Gastrocnemius medialis (tissue), 4 donors: ENCODE results near the gene SPINK4.

Experiments
- POLR2A ChIP-seq, 2 donors: fragments of 450-650 bp; IDR thresholded peaks; one replicate each; pipeline ENCODE4 v1.6.1; 2017; ENCODE audit warnings: antibody characterized with exemption in 2 of 2, mild to moderate bottlenecking in 2 of 2, moderate library complexity in 2 of 2
- TF ChIP-seq, protein P1 (sequence below), 5 experiments: fragments of 450-650 bp in 3 of 5; fragments of 200-600 bp in 2 of 5; sonication (generic) in 2 of 5; IDR thresholded peaks in 4 of 5; conservative IDR thresholded peaks in 1 of 5; 1 replicate in 4 of 5; 2 replicates in 1 of 5; pipeline ENCODE4 v1.5.1; 2016 to 2019; ENCODE audit warnings: antibody characterized with exemption in 5 of 5, mild to moderate bottlenecking in 3 of 5, moderate library complexity in 3 of 5

DNA sequence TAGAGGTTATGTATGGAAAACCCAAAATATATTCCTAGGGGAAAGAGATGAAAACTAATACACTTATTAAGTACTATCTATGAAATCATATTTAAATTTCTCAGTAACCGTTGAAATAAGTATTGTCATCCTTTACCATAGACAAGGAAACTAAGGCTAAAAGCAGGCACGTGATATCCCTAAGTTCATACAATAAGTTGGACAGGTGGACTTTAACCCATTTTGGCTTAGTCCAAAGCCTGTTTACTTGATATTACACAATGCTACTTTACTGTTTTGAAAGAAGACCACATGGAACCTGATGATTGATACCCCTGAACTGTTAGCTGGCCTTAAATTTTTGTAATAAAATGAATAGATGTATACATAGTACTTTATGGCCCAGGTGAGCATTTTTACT is 53.8 kb downstream of the SPINK4 start:
- TF ChIP-seq, protein P1, sequence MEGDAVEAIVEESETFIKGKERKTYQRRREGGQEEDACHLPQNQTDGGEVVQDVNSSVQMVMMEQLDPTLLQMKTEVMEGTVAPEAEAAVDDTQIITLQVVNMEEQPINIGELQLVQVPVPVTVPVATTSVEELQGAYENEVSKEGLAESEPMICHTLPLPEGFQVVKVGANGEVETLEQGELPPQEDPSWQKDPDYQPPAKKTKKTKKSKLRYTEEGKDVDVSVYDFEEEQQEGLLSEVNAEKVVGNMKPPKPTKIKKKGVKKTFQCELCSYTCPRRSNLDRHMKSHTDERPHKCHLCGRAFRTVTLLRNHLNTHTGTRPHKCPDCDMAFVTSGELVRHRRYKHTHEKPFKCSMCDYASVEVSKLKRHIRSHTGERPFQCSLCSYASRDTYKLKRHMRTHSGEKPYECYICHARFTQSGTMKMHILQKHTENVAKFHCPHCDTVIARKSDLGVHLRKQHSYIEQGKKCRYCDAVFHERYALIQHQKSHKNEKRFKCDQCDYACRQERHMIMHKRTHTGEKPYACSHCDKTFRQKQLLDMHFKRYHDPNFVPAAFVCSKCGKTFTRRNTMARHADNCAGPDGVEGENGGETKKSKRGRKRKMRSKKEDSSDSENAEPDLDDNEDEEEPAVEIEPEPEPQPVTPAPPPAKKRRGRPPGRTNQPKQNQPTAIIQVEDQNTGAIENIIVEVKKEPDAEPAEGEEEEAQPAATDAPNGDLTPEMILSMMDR (IDR thresholded peaks at IDR 0.05 in 4 of 5, conservative IDR thresholded peaks at IDR 0.05 in 1 of 5), result no peak
- no peak for TF ChIP-seq POLR2A (IDR thresholded peaks at IDR 0.05)
